Measurements from ENCODE around the gene KRTAP5-11. TPM values are rescaled to one million over a fixed set of nuclear protein-coding genes. Genes with fewer than 3 reads are reported as not detected.
"Not testable (repeated sequence)": the region's sequence is repeated elsewhere in the genome, so short reads cannot be mapped to it uniquely, and the experiment has no call there.

KRTAP5-11 gene
- total RNA-seq, 2 experiments from 2014 or later = not detected

DNA sequence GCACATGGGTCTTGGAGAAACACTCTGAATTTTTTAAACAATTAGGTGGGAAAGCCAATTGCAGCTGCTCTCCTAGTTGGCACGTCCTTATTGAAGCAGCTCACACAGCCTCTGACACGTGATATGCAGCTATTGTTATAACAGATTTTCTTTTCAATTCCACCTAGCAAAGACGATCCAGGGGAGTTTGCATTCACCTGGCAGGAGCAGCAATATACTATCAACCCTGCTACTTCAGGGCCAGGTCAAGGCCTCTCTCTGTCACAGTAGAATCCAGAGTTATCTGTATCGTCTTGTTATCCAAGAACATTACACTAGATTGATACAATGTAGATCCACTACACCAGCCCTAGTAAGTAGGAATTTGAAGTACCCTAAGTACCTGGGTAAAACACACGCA lies 8.3 kb downstream of the KRTAP5-11 start:
- H3K27ac Mint-ChIP-seq = no peak overlapping the region

DNA sequence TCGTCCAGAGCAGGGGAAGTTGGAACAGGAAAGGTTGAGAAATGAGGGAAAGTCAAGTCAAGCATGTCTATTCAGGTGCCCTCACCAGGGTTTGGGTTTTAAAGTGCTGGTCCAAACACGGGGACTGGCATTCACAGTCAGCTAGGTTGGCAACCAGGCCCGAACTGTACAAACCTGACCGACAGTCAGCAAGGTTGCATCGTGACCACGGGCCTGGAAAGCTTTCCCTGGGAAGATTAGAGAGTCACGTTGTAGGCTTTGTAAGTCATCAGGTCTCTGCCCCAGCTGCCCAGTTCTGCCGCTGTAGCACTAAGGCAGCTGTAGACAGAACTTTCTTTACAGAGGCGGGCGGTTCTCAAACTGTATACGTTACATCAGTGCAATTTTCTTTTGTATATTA lies 9.9 kb downstream of the KRTAP5-11 start:
- Histone ChIP-seq H3K4me1 (ENCODE audit: insufficient read depth, low read length) (no peaks in the 10 kb centered on the region), H3K36me3 (ENCODE audit: insufficient read depth, low read length) (no peaks in the 10 kb centered on the region), H3K27me3 (ENCODE audit: control insufficient read depth in 1 of 2, insufficient read depth in 2 of 2, low read length in 2 of 2) (no peaks in the 10 kb centered on the region), H3K4me3 (ENCODE audit: low read length) (no peak overlapping the region), H3K9me3 (ENCODE audit: control insufficient read depth in 1 of 2, insufficient read depth in 1 of 2, low read length in 2 of 2) (no peaks in the 10 kb centered on the region), H3K27ac (ENCODE audit: low read depth in 1 of 2, low read length in 2 of 2) (no peak overlapping the region)
- peaks cover 12% of the 10 kb centered on the region for H3K27me3 Mint-ChIP-seq
- no peaks in the 10 kb centered on the region for H3K9me3 Mint-ChIP-seq
- intact Hi-C loops (cut with DNase I, micrococcal nuclease) = no loop called here
- ChIA-PET POLR2A (no interaction called here), CTCF (no interaction called here)
- TF ChIP-seq, protein P1, sequence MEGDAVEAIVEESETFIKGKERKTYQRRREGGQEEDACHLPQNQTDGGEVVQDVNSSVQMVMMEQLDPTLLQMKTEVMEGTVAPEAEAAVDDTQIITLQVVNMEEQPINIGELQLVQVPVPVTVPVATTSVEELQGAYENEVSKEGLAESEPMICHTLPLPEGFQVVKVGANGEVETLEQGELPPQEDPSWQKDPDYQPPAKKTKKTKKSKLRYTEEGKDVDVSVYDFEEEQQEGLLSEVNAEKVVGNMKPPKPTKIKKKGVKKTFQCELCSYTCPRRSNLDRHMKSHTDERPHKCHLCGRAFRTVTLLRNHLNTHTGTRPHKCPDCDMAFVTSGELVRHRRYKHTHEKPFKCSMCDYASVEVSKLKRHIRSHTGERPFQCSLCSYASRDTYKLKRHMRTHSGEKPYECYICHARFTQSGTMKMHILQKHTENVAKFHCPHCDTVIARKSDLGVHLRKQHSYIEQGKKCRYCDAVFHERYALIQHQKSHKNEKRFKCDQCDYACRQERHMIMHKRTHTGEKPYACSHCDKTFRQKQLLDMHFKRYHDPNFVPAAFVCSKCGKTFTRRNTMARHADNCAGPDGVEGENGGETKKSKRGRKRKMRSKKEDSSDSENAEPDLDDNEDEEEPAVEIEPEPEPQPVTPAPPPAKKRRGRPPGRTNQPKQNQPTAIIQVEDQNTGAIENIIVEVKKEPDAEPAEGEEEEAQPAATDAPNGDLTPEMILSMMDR (IDR thresholded peaks at IDR 0.05) = no peak
- H3K27ac Mint-ChIP-seq = no peak overlapping the region
- H3K4me3 Mint-ChIP-seq = no peak overlapping the region
- ATAC-seq (ENCODE audit: poor library complexity) (no peak), DNase-seq (no peak)
- H3K4me1 Mint-ChIP-seq (ENCODE audit: low read depth) = no peaks in the 10 kb centered on the region
- H3K36me3 Mint-ChIP-seq (ENCODE audit: low read depth) = no peaks in the 10 kb centered on the region

More for the DNA sequence above, 8.3 kb downstream of the KRTAP5-11 start:
- H3K4me1 ChIP-seq (ENCODE audit: insufficient read depth, low read length) = no peaks in the 10 kb centered on the region
- no peaks in the 10 kb centered on the region for H3K36me3 ChIP-seq (ENCODE audit: insufficient read depth, low read length)
- Mint-ChIP-seq H3K4me1 (ENCODE audit: low read depth) (no peaks in the 10 kb centered on the region), H3K9me3 (no peaks in the 10 kb centered on the region), H3K36me3 (ENCODE audit: low read depth) (no peaks in the 10 kb centered on the region), H3K4me3 (no peak overlapping the region), H3K27me3 (peaks cover 12% of the 10 kb centered on the region)
- no peak overlapping the region for H3K27ac ChIP-seq (ENCODE audit: low read depth in 1 of 2, low read length in 2 of 2)
- TF ChIP-seq, protein P1 (IDR thresholded peaks at IDR 0.05) = no peak
- intact Hi-C loops (cut with DNase I, micrococcal nuclease) = no loop called here
- ChIA-PET POLR2A (no interaction called here), CTCF (no interaction called here)
- no peaks in the 10 kb centered on the region for H3K9me3 ChIP-seq (ENCODE audit: control insufficient read depth in 1 of 2, insufficient read depth in 1 of 2, low read length in 2 of 2)
- ATAC-seq (ENCODE audit: poor library complexity) (no peak), DNase-seq (no peak)
- H3K27me3 ChIP-seq (ENCODE audit: control insufficient read depth in 1 of 2, insufficient read depth in 2 of 2, low read length in 2 of 2) = no peaks in the 10 kb centered on the region
- H3K4me3 ChIP-seq (ENCODE audit: low read length) = no peak overlapping the region

DNA sequence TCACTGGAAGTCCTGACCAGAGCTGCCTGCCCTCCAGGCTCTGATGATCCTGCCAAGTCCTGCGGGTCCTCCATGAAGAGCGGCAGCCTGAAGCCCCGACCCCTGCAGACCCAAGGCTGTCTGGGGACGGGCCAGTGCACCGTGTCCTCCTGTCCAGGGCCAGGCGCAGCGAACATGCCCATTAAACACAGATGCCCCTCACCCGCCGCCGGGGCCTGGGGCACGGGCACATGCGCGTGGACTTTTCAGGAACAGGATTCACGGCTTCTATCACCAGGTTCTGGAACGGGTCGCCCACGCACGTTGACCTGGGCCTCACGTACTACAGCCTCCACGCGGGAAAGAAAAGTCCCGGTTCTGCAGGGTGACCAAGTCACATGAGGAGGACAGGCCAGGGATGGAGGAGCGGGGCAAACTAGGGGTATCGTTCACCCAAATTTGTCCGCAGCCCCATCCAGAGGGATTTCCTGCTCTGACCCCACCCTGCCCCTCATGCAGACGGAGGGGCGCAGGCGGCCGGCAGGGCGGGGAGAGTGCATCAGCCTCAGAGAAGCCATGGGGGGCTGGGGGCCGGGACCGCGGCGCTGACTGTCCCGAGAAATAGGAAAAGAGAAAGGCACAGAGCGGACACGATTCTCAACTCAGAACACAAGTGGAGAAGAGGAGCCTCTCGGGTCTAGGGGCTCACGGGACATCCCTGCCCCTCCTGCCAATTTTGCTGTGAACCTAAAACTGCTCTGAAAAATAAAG lies 11.4 kb downstream of the KRTAP5-11 start:
- H3K4me3 ChIP-seq (ENCODE audit: low read length); H3K4me1 ChIP-seq (ENCODE audit: insufficient read depth, low read length); H3K27ac ChIP-seq (ENCODE audit: low read depth in 1 of 2, low read length in 2 of 2); ATAC-seq (ENCODE audit: poor library complexity); intact Hi-C loops (cut with DNase I, micrococcal nuclease); POLR2A ChIA-PET; CTCF ChIA-PET; H3K36me3 Mint-ChIP-seq (ENCODE audit: low read depth); H3K27me3 ChIP-seq (ENCODE audit: control insufficient read depth in 1 of 2, insufficient read depth in 2 of 2, low read length in 2 of 2); H3K4me3 Mint-ChIP-seq; H3K9me3 ChIP-seq (ENCODE audit: control insufficient read depth in 1 of 2, insufficient read depth in 1 of 2, low read length in 2 of 2); H3K9me3 Mint-ChIP-seq; H3K36me3 ChIP-seq (ENCODE audit: insufficient read depth, low read length); H3K4me1 Mint-ChIP-seq (ENCODE audit: low read depth); H3K27ac Mint-ChIP-seq; DNase-seq: not testable (repeated sequence)
- H3K27me3 Mint-ChIP-seq = peaks cover 18% of the 10 kb centered on the region
